ENCODE measurements around the gene POLE2. TPM values are rescaled to one million over a fixed set of nuclear protein-coding genes. Genes with fewer than 3 reads are reported as not detected.
"Not testable (repeated sequence)": the region's sequence is repeated elsewhere in the genome, so short reads cannot be mapped to it uniquely, and the experiment has no call there.

Gene POLE2
- total RNA-seq, 2 experiments from 2014 or later, result 28.6 to 30.3 TPM

GRCh38 chr14:49732896-49733295 is 44.9 kb upstream of the POLE2 start:
- no peaks in the 10 kb centered on the region for H4K20me1 ChIP-seq (ENCODE audit: insufficient read depth, low read length)
- intact Hi-C loops (cut with micrococcal nuclease; ENCODE audit: unreplicated experiment), result no loop called here
- BruUV-seq (replicated peaks), result no TSS peak

GRCh38 chr14:49727171-49727570 is 39.2 kb upstream of the POLE2 start:
- Histone ChIP-seq H3K9me3 (ENCODE audit: low read length) (no peaks in the 10 kb centered on the region), H2AFZ (ENCODE audit: low read length) (no peak overlapping the region), H3K9me2 (ENCODE audit: insufficient read depth, low read length) (no peaks in the 10 kb centered on the region), H4K20me1 (ENCODE audit: insufficient read depth, low read length) (no peaks in the 10 kb centered on the region), H3K36me3 (ENCODE audit: insufficient read depth, low read length) (no peaks in the 10 kb centered on the region), H3K4me1 (ENCODE audit: insufficient read depth, low read length, poor library complexity, severe bottlenecking) (no peaks in the 10 kb centered on the region), H3K4me2 (ENCODE audit: low read length) (no peak overlapping the region), H3K4me3 (ENCODE audit: low read depth, low read length, poor library complexity, severe bottlenecking) (no peak overlapping the region), H3K79me2 (ENCODE audit: insufficient read depth, low read depth, low read length) (no peaks in the 10 kb centered on the region), H3K27ac (ENCODE audit: low read depth, low read length, poor library complexity, severe bottlenecking) (no peak overlapping the region)
- DNase-seq (ENCODE audit: low spot score), result no peak
- intact Hi-C loops (cut with micrococcal nuclease; ENCODE audit: unreplicated experiment), result no loop called here
- ChIA-PET POLR2A (no interaction called here), CTCF (ENCODE audit: unreplicated experiment) (no interaction called here)
- TF ChIP-seq, protein P1, sequence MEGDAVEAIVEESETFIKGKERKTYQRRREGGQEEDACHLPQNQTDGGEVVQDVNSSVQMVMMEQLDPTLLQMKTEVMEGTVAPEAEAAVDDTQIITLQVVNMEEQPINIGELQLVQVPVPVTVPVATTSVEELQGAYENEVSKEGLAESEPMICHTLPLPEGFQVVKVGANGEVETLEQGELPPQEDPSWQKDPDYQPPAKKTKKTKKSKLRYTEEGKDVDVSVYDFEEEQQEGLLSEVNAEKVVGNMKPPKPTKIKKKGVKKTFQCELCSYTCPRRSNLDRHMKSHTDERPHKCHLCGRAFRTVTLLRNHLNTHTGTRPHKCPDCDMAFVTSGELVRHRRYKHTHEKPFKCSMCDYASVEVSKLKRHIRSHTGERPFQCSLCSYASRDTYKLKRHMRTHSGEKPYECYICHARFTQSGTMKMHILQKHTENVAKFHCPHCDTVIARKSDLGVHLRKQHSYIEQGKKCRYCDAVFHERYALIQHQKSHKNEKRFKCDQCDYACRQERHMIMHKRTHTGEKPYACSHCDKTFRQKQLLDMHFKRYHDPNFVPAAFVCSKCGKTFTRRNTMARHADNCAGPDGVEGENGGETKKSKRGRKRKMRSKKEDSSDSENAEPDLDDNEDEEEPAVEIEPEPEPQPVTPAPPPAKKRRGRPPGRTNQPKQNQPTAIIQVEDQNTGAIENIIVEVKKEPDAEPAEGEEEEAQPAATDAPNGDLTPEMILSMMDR (conservative IDR thresholded peaks at IDR 0.05; ENCODE audit: low read length), result no peak
- TF ChIP-seq EZH2phosphoT487 (IDR thresholded peaks at IDR 0.05; ENCODE audit: borderline replicate concordance, low read depth, low read length), result no peak
- no TSS peak for BruUV-seq (replicated peaks)

More at GRCh38 chr14:49732896-49733295, 44.9 kb upstream of the POLE2 start:
- Histone ChIP-seq H3K4me1 (ENCODE audit: insufficient read depth, low read length, poor library complexity, severe bottlenecking) (no peaks in the 10 kb centered on the region), H3K4me3 (ENCODE audit: low read depth, low read length, poor library complexity, severe bottlenecking) (no peak overlapping the region), H3K27ac (ENCODE audit: low read depth, low read length, poor library complexity, severe bottlenecking) (no peak overlapping the region), H3K79me2 (ENCODE audit: insufficient read depth, low read depth, low read length) (no peaks in the 10 kb centered on the region), H3K9me3 (ENCODE audit: low read length) (no peaks in the 10 kb centered on the region), H3K9me2 (ENCODE audit: insufficient read depth, low read length) (no peaks in the 10 kb centered on the region), H3K36me3 (ENCODE audit: insufficient read depth, low read length) (no peaks in the 10 kb centered on the region), H3K4me2 (ENCODE audit: low read length) (no peak overlapping the region), H2AFZ (ENCODE audit: low read length) (no peak overlapping the region)
- ChIA-PET CTCF (ENCODE audit: unreplicated experiment) (no interaction called here), POLR2A (interaction anchor here (0.6 to 1.0 kb wide), 3 partner anchors 17 to 704 kb away, joined by 3 to 4 read pairs (median 3); no protein-coding TSS in a partner anchor)
- TF ChIP-seq EZH2phosphoT487 (IDR thresholded peaks at IDR 0.05; ENCODE audit: borderline replicate concordance, low read depth, low read length), result no peak
- TF ChIP-seq, protein P1 (conservative IDR thresholded peaks at IDR 0.05; ENCODE audit: low read length), result no peak
- no peak for DNase-seq (ENCODE audit: low spot score)

DNA sequence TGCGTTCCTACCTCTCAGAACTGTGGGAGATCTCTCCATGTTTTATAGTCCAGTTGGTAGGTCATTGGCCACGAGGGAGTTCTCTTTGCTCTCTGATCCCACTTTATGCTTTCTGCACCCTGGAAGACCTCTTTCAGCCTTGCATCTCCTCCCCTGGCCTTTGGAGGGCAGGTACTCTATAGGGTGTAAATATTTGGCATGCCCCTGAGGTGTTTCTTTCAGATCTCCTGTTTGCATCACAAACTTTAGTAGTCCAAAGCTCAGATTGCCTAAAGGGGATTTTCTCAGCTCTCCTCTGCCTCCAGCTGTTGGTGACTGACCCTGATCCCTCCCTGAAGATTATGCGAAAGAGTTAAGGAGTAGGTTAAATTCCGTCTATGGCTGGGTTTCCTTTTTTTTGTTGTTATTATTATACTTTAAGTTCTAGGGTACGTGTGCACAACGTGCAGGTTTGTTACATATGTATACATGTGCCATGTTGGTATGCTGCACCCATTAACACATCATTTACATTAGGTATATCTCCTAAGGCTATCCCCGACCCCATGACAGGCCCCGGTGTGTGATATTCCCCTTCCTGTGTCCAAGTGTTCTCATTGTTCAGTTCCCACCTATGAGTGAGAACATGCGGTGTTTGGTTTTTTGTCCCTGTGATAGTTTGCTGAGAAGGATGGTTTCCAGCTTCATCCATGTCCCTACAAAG is 33.9 kb upstream of the POLE2 start:
- H3K79me2 ChIP-seq (ENCODE audit: insufficient read depth, low read depth, low read length); BruUV-seq (replicated peaks); H3K9me3 ChIP-seq (ENCODE audit: low read length); H4K20me1 ChIP-seq (ENCODE audit: insufficient read depth, low read length); H3K9me2 ChIP-seq (ENCODE audit: insufficient read depth, low read length); DNase-seq (ENCODE audit: low spot score); H3K36me3 ChIP-seq (ENCODE audit: insufficient read depth, low read length); intact Hi-C loops (cut with micrococcal nuclease; ENCODE audit: unreplicated experiment); H2AFZ ChIP-seq (ENCODE audit: low read length); H3K4me2 ChIP-seq (ENCODE audit: low read length); H3K27ac ChIP-seq (ENCODE audit: low read depth, low read length, poor library complexity, severe bottlenecking); H3K4me3 ChIP-seq (ENCODE audit: low read depth, low read length, poor library complexity, severe bottlenecking); H3K4me1 ChIP-seq (ENCODE audit: insufficient read depth, low read length, poor library complexity, severe bottlenecking); CTCF ChIA-PET (ENCODE audit: unreplicated experiment): not testable (repeated sequence)
- POLR2A ChIA-PET, result interaction anchor here (1.5 kb wide), 1 partner anchor 9 kb away, joined by 3 read pairs; no protein-coding TSS in a partner anchor

Measured in OCI-LY7 (cell line).